Mononuclear cell (primary cell): ENCODE results near the gene NGF. TPM values are rescaled to one million over a fixed set of nuclear protein-coding genes. Genes with fewer than 3 reads are reported as not detected.

Source experiments
- H3K27me3 ChIP-seq: 2 replicates; pipeline ENCODE4 v1.6.0; 2011; ENCODE audit warnings: low read length, control low read depth; ENCODE audit not compliant: insufficient read depth
- H3K4me1 ChIP-seq: 2 replicates; pipeline ENCODE4 v1.5.1; 2011; ENCODE audit warnings: mild to moderate bottlenecking, low read length, control low read depth; ENCODE audit not compliant: insufficient read depth
- H3K4me3 ChIP-seq: 2 replicates; pipeline ENCODE4 v1.5.1; 2011; ENCODE audit warnings: mild to moderate bottlenecking, low read length, moderate library complexity
- H3K9me3 ChIP-seq: 2 replicates; pipeline ENCODE4 v1.5.1; 2011; ENCODE audit warnings: low read depth, mild to moderate bottlenecking, control low read depth, low read length
- total RNA-seq: library from RNA; depleted of rRNA; stranded (reverse); fragments of >200 nt; gene quantifications from one replicate; pipeline ENCODE4 v1.2.3, GENCODE V29; 2012

Gene NGF
- total RNA-seq, 1 donor, result not detected

DNA sequence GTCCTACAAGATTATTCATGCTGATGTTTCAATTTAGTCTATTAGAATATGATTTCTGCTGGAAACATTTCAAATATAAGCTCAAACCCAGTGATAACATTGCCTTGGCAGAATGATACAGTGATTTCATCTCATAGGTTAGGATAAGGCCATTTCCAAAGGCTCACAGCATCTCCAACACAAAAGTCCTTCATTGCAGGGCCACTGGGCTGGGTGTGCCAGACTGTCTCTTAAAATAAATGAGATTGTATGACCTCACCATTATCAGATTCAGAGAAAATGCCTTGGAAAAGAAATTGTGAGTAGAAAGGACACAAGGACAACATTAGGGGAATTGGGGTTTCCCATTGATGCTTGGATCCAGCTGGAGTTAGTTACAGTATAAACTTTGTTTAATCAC is 30.4 kb downstream of the NGF start:
- H3K4me3 ChIP-seq, result no peak overlapping the region
- no peaks in the 10 kb centered on the region for H3K4me1 ChIP-seq
- H3K27me3 ChIP-seq, result peaks cover 3% of the 10 kb centered on the region
- no peaks in the 10 kb centered on the region for H3K9me3 ChIP-seq

DNA sequence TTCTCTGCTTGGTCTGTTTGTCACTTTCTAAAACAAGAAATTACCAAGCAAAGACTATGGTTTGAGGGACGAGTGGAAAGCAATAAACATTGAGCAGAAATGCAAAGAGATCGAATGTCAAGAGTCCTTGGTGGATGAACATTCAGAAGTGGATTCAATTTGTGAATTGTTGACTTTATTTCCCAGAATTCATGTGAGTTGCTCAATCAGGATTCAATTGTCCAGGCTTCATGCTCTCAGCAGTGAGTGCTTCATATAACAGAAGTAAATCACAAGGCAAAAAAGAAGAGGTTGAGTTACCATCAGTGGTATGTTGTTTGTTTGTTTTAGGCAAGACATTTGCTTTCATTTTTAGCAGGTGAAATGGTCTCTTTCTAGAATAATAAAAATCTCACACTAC is 31.9 kb downstream of the NGF start:
- Histone ChIP-seq H3K4me1 (no peaks in the 10 kb centered on the region), H3K4me3 (no peak overlapping the region), H3K9me3 (no peaks in the 10 kb centered on the region), H3K27me3 (peaks cover 3% of the 10 kb centered on the region)

DNA sequence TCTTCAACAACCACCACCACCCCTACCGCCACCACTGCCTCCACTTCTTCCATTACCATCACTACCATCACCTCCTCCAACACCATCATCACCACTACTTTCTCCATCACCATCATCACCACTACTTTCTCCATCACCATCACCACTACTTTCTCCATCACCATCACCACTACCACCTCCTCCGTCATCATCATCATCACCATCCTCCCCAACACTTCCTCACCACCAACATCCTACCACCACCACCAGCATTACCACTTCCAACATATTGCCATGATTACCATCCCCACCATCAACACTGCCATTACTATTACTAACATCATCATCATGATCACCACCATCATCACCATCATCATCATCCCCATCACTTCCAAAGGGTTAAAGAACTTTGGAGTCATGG is 34.7 kb downstream of the NGF start:
- Histone ChIP-seq H3K4me3 (no peak overlapping the region), H3K27me3 (peaks cover 3% of the 10 kb centered on the region), H3K4me1 (no peaks in the 10 kb centered on the region), H3K9me3 (no peaks in the 10 kb centered on the region)

DNA sequence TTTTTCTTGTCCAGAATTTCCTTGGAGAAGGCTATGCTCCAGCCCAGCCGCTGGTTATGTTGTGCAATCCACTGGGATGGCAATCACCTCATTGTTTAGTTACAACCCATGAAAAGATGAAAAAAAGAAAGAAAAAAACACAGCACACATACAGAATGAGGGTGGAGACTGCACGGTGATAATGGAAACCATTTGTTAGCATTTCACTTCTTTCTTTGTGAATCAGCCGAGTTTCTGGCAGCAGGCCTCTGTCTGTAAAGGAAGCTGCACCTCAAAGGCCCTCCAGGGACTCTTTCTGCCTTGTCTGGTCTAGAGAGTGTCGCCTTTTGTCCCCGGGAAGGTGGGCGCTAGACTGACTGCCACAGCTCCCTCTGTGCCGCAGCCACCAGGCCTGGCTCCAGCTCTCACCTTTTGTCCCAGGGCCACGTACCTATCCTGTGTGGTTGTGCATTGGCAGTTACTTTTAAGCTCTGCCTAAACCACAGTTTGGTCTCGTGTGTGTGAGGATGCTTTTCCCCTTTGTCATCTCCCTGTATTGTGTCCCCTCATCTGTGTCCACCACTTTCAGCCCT is 35.6 kb downstream of the NGF start:
- H3K4me3 ChIP-seq, result no peak overlapping the region
- H3K27me3 ChIP-seq, result peaks cover 3% of the 10 kb centered on the region
- no peaks in the 10 kb centered on the region for H3K9me3 ChIP-seq
- no peaks in the 10 kb centered on the region for H3K4me1 ChIP-seq

DNA sequence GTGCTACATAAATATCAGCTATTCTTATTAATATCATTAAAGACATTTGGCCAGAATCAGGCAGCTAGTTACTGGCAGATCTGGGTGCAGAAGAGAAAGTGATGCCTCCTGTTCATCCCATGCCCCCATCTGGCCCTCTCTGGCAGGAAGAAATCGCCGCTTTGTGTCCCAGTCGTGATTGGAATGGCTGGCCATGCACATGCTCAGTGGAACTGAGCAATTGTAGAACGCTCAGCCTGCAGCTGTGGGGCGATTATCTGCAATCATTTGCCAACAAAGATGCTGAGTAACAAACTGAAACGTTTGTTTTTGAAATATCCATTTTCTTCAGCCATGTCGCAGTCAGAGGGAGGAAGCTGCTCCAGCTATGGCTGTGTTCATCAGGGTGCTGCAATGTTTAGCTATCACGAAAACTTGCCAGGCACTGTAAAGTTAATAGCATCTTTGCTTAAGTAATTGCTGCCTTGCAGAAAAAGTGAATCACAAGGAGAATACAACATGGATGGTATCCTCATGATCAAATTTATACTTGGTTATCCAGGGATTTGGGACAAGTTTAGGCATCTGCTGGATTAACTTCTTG is 36.5 kb downstream of the NGF start:
- Histone ChIP-seq H3K9me3 (no peaks in the 10 kb centered on the region), H3K27me3 (peaks cover 3% of the 10 kb centered on the region), H3K4me1 (no peaks in the 10 kb centered on the region), H3K4me3 (no peak overlapping the region)

DNA sequence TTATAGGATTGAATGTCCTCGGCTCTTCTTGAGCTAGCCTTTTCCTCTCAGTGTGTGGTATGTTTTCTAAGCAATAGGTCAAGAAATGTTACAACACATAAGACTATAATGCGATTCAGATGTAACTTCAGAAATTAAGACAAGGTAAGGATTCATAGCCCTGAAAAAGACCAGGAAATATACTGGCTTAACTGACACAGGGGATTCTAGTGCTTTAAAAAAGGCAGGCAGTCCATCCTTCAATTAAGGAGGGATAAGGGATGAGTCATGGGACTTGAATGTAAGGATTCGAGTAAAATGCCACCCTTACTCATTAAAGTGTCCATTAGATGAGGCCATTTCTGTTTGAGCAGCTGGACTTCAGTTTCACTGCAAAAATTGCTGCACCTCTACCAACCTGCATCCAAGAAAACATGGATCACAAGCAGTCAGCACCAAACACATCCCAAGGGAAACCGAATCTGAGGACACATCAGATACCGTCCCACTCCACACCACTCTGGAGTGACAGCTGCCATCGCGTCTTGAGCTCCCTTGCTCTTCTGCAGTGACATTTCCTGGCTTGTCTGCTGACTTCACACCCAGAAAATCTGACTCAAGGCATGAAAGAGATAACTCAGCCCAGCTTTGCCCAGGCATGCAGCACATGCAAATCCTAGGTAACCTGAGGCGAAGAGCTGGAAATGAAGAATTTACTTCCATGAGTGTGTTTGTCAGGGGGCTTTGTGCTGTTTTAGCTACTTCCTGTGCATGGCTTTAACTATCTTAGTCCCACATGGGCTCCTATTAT is 37.8 kb downstream of the NGF start:
- Histone ChIP-seq H3K4me3 (no peak overlapping the region), H3K4me1 (no peaks in the 10 kb centered on the region), H3K27me3 (peaks cover under 1% of the 10 kb centered on the region), H3K9me3 (no peaks in the 10 kb centered on the region)

DNA sequence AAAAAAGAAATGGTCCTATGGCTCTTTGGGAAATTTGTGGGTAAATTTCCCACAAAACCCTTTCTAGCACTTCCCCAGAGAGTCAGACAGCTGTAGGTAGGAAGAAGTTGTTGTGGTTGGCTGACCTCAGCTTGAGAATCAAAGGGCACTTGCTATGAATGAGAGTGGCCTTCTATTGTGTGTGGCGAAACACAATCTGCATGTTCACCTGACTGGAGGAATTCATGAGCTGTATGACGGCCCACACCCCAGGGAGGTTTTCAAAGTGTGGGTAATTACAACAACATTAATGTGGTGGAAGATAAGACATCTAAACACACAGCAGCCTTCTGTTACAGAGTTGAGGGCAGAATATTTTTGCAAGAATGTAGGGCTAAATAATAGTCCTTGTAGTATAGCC is 38.8 kb downstream of the NGF start:
- Histone ChIP-seq H3K4me1 (no peaks in the 10 kb centered on the region), H3K4me3 (no peak overlapping the region), H3K9me3 (no peaks in the 10 kb centered on the region), H3K27me3 (no peaks in the 10 kb centered on the region)

DNA sequence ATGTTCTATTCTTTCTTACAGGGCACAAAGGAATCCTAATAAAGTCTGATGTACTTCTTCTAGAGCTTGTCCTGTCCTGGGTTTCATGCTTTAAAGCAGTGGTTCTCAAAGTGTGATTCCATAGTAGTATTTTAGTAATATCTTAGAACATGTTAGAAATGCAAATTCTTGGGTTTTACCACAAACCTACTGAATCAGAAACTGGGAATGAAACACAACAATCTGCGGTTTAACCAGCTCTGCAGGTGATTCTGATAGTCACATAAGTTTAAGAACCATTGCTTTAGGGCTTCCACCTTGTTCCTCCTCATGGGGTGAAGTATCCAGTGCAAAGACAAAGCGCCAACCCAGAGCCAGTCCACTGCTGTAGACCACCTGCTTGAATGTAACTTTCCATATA is 41.1 kb downstream of the NGF start:
- Histone ChIP-seq H3K9me3 (no peaks in the 10 kb centered on the region), H3K4me1 (no peaks in the 10 kb centered on the region), H3K27me3 (no peaks in the 10 kb centered on the region), H3K4me3 (no peak overlapping the region)

DNA sequence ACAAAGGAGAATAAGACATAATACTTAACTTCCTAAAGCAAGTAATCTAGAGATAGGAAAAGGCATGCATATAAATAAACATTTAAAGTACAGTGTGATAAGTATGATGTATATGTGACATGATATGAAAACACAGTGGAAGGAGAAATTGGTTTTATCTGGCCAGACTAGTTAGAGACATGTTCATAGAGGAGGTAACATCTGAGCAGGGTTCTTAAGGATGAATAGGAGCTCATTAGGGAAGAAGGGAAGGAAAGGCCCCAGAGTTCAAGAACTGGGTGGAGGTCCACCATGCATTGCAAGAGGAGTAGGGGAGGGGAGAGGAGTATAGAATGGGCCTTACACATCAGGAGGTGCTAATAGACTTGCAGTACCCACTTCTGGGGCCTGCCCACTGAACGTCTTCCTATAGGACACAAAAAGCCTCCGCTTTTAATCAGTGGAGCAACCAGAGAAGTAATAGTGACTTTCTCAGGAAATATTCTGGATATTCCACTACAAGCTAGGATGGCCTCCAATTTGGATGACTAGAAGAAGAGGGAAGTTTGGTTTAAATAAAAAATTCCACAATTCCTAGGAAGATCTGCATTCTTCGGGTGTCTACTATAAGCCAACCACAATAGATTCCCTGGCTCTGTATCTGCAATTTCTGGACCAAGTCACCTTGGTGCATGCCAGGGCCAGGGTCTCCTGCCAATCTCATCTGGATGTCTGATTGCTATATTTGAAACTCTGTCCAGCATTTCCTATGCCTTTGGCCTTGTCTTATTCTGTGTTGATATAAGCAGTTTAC is 41.9 kb downstream of the NGF start:
- Histone ChIP-seq H3K4me1 (no peaks in the 10 kb centered on the region), H3K9me3 (no peaks in the 10 kb centered on the region), H3K27me3 (no peaks in the 10 kb centered on the region), H3K4me3 (no peak overlapping the region)

DNA sequence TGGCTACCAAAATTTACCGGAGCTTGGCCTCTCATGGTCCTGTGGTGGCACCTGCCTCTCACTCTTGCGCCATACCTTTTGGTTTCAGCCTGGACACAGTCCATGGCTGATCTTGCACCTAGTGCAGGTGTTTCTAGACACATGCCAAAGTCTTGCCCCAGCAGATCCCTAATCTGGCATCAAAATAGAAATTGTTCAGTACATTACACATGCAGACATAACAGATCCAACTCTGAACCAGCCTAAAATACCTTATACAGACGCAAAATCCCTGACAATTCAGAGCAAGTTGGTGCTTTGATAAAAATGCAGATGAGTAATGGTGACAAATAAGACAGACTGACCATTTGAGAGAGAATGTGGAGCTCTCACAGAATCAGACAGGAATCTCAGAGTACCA is 44.1 kb downstream of the NGF start:
- no peaks in the 10 kb centered on the region for H3K4me1 ChIP-seq
- H3K27me3 ChIP-seq, result no peaks in the 10 kb centered on the region
- no peaks in the 10 kb centered on the region for H3K9me3 ChIP-seq
- H3K4me3 ChIP-seq, result no peak overlapping the region

DNA sequence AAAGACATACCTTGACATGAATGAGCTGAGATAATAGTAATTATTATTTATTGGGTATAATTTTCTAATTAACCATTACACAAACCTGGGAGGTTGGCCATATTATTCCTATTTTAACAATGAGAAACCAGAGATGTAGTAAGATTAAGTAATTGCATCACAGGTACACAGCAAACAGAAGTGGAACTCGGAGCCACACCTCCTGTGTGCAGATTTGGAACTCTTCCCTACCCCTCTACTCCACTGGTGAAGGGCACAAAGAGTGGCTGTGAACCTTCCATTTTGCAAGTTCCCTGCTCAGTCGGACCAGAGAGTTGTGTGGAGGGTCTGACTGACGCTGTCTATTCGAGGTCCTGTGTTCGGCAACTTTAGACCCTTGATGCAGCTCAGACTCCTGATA is 45.0 kb downstream of the NGF start:
- no peak overlapping the region for H3K4me3 ChIP-seq
- no peaks in the 10 kb centered on the region for H3K9me3 ChIP-seq
- no peaks in the 10 kb centered on the region for H3K27me3 ChIP-seq
- H3K4me1 ChIP-seq, result no peaks in the 10 kb centered on the region

DNA sequence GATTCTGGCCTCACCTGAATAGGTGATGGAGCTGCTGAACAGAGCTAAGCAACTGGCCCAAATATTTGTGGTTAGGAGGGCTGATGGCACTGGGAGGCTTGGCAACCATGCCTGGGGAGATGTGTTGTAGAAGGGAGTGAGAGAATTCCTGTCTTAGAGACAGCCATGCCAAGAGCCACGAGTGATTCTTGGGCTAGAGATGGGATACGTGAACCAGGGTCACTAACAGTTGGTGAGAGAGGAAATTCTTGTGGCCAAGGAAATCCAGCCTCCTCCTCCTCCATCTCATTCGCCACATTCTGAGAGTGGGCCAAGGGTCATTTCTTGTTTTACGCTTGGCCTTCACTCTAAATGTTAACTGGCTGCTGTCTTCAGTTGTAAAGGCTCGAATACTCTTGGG is 46.3 kb downstream of the NGF start:
- Histone ChIP-seq H3K4me1 (no peaks in the 10 kb centered on the region), H3K9me3 (no peaks in the 10 kb centered on the region), H3K4me3 (no peak overlapping the region), H3K27me3 (no peaks in the 10 kb centered on the region)

DNA sequence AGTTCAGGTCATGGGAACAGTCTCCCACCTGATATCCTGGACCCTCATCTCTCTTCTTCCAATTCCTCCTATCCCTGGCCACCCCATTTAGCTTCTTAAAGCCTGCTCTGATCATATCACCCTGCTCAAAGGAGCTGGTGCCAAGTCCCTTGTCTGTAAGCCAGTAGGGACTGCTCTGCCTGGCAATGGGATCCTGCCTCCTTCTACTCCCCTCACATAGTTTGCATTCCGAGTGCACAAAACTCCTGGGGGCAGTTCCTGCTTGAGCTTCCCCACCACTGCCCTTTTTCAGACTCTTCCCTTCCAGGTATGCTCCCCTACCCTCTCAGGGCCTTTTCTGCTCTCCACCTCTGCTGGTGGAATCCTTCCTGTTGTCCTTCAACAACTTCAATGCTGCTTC is 48.1 kb downstream of the NGF start:
- Histone ChIP-seq H3K4me3 (no peak overlapping the region), H3K4me1 (no peaks in the 10 kb centered on the region), H3K9me3 (no peaks in the 10 kb centered on the region), H3K27me3 (no peaks in the 10 kb centered on the region)

DNA sequence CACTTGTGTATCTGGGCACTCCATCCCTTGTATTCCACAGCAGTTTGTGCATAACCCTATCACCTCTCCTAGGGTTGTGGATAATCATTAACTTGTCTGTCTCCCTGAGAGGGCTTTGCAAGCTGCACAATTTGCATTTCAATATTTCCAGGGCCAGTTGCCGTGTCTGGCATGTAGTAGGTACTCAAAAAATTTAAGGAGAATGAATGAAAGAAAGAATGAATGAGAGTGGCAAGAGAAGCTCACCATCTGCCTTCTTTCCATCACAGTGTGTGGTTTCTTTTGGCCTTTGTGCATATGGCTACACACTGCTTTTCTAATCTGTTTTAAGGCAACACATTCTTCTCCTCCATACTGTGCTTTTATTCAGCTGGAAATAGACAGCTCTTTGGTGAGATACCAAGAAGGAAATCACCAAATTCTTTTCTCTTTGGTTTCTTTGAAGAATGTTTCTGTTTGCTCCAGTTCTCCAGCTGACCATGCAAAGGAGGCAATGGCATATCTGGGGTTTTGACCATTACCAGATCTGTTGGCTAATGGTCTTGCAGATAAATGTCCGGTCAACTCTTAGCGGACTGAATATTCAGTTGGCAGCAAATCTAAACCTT is 49.4 kb downstream of the NGF start:
- no peaks in the 10 kb centered on the region for H3K4me1 ChIP-seq
- H3K4me3 ChIP-seq, result no peak overlapping the region
- no peaks in the 10 kb centered on the region for H3K9me3 ChIP-seq
- no peaks in the 10 kb centered on the region for H3K27me3 ChIP-seq
